Measurements from ENCODE around the gene FPR3. TPM values are rescaled to one million over a fixed set of nuclear protein-coding genes. Genes with fewer than 3 reads are reported as not detected.

FPR3 gene
- total RNA-seq, 2 experiments from 2014 or later = not detected

DNA sequence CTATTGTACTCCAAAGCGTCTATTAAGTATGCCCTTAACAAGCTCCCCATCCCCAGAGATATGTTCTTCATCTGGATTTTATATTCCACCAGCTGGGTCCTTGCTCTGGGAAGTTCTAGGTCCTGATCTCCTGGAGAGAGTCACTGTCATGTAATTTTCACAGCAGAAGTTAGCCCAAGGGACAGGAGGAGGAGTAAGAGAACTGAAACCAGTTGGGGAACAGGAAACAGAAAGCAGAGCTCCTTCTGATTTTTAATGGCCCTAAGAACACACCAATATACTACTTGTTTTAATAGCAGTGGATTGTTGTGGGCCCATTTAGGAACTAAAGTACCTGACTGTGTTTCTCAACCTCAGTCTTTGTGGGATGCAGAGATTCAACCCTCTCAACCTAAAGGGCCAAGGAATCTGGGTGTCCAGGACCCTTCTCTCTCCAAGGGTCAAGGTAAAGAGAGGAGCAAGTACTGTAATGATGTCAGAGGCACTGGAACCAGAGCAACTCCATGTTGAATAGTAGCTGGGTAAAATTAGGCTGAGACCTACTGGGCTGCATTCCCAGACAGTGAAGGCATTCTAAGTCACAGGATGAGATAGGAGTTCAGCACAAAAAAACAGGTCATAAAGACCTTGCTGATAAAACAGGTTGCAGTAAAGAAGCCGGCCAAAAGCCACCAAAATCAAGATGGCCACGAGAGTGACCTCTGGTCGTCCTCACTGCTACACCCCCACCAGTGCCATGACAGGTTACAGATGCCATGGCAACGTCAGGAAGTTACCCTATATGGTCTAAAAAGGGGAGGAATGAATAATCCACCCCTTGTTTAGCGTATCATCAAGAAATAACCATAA is 8.1 kb upstream of the FPR3 start:
- no peak for DNase-seq
- H3K36me3 Mint-ChIP-seq = no peaks in the 10 kb centered on the region
- no peak overlapping the region for H3K27ac Mint-ChIP-seq
- H3K27me3 Mint-ChIP-seq = peaks cover 6% of the 10 kb centered on the region
- CTCF ChIA-PET = interaction anchor here (1.7 kb wide), 1 partner anchor 9 kb away, joined by 6 read pairs; no protein-coding TSS in a partner anchor
- no peaks in the 10 kb centered on the region for H3K4me1 Mint-ChIP-seq (ENCODE audit: low read depth)
- peaks cover 5% of the 10 kb centered on the region for H3K9me3 Mint-ChIP-seq
- POLR2A ChIA-PET = no interaction called here
- H3K4me3 Mint-ChIP-seq = no peak overlapping the region
- intact Hi-C loops (cut with micrococcal nuclease) = no loop called here

DNA sequence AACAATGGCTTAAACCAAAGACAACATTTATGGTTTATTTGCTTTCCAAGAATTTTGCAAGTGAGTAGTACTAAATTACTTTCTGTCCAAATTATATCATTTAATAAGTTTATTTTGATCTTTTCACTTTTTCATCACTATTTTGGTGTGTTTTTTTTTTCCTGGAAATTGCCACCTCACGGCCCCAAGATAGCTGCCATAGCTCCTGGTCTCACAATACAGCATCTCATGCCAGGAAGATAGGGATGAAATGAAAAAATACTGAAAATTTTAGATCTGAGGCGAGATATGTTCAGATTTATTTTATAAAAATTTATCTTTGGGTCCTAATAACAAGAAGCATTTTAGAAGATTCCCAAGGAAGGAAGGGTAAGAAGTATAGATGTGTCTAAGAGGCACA is 6.9 kb upstream of the FPR3 start:
- ChIA-PET CTCF (no interaction called here), POLR2A (no interaction called here)
- intact Hi-C loops (cut with micrococcal nuclease) = no loop called here
- Mint-ChIP-seq H3K36me3 (no peaks in the 10 kb centered on the region), H3K27me3 (peaks cover 6% of the 10 kb centered on the region), H3K27ac (no peak overlapping the region), H3K4me3 (no peak overlapping the region), H3K4me1 (ENCODE audit: low read depth) (no peaks in the 10 kb centered on the region), H3K9me3 (peaks cover 9% of the 10 kb centered on the region)
- DNase-seq = no peak

DNA sequence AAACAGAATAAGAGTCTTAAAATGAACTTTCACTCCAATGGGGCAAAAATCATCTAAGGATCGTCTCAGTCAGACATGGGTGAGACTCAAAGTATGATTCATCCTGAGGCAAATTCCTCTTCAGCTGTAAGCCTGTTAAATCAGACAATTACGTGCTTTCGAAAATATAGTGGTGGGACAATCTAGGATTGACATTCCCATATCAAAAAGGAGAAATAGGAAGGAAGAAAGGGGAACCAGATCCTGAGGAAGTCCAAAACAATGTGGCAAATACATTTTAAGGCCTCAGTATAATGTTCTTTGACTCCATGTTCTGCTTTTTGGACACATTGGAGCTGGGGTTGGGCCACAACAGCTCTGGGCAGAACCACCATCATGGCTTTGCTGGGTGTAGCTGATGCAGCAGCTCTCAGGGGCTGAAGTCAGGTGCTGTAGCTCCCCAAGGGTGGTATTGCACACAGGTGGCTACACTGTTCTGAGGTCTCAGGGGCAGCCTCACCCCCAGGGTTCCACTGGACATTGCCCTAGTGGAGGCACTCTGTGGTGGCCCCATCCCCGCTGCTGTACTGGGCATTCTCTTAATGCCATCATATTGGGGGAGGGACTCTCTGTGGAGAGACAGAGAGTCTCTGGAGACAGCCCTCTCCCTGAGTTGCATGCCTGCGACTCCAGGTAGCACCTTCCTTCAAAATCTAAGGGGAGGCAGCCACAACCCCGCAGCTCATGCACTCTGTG is 5.7 kb upstream of the FPR3 start:
- no peak for DNase-seq
- ChIA-PET CTCF (no interaction called here), POLR2A (no interaction called here)
- H3K4me3 Mint-ChIP-seq = no peak overlapping the region
- H3K27me3 Mint-ChIP-seq = peaks cover 6% of the 10 kb centered on the region
- H3K9me3 Mint-ChIP-seq = peaks cover 9% of the 10 kb centered on the region
- H3K27ac Mint-ChIP-seq = no peak overlapping the region
- H3K36me3 Mint-ChIP-seq = no peaks in the 10 kb centered on the region
- no peaks in the 10 kb centered on the region for H3K4me1 Mint-ChIP-seq (ENCODE audit: low read depth)
- intact Hi-C loops (cut with micrococcal nuclease) = no loop called here

DNA sequence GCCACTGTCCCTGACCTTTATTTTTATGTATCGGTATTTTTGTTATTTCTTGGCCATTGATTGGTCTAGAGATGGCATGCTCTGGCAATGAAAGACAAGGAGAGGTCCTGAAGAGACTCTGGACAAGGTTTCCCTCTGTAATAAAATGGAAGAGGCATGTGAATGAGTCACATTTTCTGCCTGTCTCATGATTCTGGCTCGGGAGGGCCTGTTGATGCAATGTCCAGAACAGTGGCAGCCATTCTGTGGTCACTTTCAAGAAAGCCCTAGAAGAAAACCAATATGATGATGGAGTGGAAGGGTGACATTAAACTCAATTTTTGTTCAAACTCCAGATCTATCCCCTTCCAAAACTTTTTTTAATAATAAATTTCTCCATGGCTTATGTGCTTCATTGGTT is 2.0 kb upstream of the FPR3 start:
- intact Hi-C loops (cut with micrococcal nuclease) = no loop called here
- ChIA-PET CTCF (no interaction called here), POLR2A (no interaction called here)
- Mint-ChIP-seq H3K4me1 (ENCODE audit: low read depth) (no peaks in the 10 kb centered on the region), H3K9me3 (peaks cover 5% of the 10 kb centered on the region), H3K36me3 (no peaks in the 10 kb centered on the region), H3K4me3 (no peak overlapping the region), H3K27me3 (peaks cover 4% of the 10 kb centered on the region), H3K27ac (no peak overlapping the region)
- no peak for DNase-seq

DNA sequence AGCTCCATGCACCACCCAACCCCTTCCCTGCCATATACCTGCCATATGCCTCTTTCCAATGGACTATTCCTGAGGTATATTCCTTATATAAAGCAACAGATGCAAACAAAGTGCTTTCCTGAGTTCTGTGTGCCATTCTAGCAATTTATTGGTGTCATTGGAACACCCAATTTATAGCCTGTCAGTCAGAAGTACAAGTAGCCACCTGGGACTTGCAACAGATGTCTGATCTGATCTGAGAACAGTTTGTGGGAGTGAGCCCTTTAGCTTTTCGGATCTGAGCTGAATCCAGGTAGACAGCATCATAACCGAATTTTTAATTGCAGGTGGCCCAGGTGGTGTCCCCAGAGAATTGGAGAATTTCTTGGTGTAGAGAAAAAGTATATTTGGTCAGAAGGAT is 963 bp upstream of the FPR3 start:
- Mint-ChIP-seq H3K27me3 (peaks cover under 1% of the 10 kb centered on the region), H3K36me3 (no peaks in the 10 kb centered on the region), H3K9me3 (peaks cover 4% of the 10 kb centered on the region), H3K27ac (no peak overlapping the region), H3K4me3 (no peak overlapping the region), H3K4me1 (ENCODE audit: low read depth) (no peaks in the 10 kb centered on the region)
- CTCF ChIA-PET = no interaction called here
- DNase-seq = no peak
- POLR2A ChIA-PET = no interaction called here
- intact Hi-C loops (cut with micrococcal nuclease) = no loop called here

DNA sequence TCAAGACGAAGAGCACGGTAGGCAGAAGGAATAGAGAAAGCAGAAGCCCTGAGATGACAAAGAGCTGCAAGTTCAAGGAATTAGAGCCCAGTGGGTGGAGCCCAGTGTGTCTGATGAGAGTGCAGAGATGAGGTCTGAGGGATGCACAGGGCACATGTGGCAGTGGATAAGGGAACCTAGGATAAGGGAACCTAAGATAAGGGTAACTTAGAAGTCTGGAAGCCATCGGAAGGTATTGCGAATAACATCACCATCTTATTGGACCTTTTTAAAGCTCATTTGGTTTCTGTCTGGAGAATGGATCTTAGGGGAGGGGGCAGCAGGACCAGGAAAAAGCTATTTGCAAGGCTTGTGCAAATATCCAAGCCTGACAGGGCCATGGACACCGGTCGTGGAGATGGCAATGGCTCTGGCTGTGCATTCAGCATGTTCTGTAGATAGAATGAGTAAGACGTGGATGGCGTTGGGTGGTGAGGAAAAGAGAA is 1.3 kb downstream of the FPR3 start:
- no peaks in the 10 kb centered on the region for H3K4me1 Mint-ChIP-seq (ENCODE audit: low read depth)
- DNase-seq = no peak
- intact Hi-C loops (cut with micrococcal nuclease) = no loop called here
- H3K36me3 Mint-ChIP-seq = no peaks in the 10 kb centered on the region
- ChIA-PET CTCF (no interaction called here), POLR2A (no interaction called here)
- H3K27ac Mint-ChIP-seq = no peak overlapping the region
- H3K27me3 Mint-ChIP-seq = peaks cover 3% of the 10 kb centered on the region
- H3K4me3 Mint-ChIP-seq = no peak overlapping the region
- H3K9me3 Mint-ChIP-seq = peaks cover 4% of the 10 kb centered on the region

DNA sequence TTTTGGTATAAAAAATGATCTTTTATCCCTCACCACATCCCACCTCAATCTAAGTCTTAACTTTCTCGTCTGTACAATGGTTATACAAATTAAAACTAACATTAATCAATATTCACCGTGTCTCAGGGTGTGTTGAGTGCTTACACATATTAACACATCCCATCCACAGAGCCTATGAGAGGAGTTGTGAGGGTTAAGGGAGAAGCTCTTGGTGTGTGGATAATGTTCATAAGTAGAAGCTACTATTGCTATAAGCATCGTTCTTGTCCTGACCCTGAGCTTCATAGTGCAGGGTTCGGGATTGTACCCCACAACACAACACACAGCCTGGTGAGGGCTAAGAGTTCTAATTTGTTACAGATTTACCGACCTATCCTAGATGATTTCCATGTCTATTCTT is 2.5 kb downstream of the FPR3 start:
- DNase-seq = no peak
- ChIA-PET POLR2A (no interaction called here), CTCF (no interaction called here)
- Mint-ChIP-seq H3K9me3 (peaks cover 4% of the 10 kb centered on the region), H3K27me3 (peaks cover 3% of the 10 kb centered on the region), H3K4me3 (no peak overlapping the region), H3K36me3 (no peaks in the 10 kb centered on the region), H3K27ac (no peak overlapping the region), H3K4me1 (ENCODE audit: low read depth) (no peaks in the 10 kb centered on the region)
- intact Hi-C loops (cut with micrococcal nuclease) = no loop called here

DNA sequence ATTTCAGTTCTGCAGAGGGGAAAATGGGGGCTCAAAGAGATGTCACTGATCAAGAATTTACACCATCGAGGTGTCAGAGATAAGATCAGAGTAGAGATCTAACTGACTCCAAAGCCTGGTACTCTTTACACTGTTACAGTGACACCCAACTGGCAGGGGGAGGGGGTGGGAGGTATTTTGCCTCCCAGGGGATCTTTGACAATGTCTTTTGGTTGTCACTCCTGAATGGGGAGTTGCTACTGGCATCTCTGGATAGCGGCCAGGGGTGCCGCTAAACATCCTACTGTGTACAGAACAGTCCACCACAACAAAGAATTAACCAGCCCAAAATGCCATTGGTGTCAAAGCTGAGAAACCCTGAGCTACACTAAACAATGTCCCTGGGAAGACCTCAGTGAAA is 3.1 kb downstream of the FPR3 start:
- CTCF ChIA-PET = no interaction called here
- no peaks in the 10 kb centered on the region for H3K4me1 Mint-ChIP-seq (ENCODE audit: low read depth)
- peaks cover under 1% of the 10 kb centered on the region for H3K9me3 Mint-ChIP-seq
- peaks cover 3% of the 10 kb centered on the region for H3K27me3 Mint-ChIP-seq
- H3K27ac Mint-ChIP-seq = no peak overlapping the region
- no peaks in the 10 kb centered on the region for H3K36me3 Mint-ChIP-seq
- POLR2A ChIA-PET = no interaction called here
- H3K4me3 Mint-ChIP-seq = no peak overlapping the region
- no peak for DNase-seq
- intact Hi-C loops (cut with micrococcal nuclease) = no loop called here

DNA sequence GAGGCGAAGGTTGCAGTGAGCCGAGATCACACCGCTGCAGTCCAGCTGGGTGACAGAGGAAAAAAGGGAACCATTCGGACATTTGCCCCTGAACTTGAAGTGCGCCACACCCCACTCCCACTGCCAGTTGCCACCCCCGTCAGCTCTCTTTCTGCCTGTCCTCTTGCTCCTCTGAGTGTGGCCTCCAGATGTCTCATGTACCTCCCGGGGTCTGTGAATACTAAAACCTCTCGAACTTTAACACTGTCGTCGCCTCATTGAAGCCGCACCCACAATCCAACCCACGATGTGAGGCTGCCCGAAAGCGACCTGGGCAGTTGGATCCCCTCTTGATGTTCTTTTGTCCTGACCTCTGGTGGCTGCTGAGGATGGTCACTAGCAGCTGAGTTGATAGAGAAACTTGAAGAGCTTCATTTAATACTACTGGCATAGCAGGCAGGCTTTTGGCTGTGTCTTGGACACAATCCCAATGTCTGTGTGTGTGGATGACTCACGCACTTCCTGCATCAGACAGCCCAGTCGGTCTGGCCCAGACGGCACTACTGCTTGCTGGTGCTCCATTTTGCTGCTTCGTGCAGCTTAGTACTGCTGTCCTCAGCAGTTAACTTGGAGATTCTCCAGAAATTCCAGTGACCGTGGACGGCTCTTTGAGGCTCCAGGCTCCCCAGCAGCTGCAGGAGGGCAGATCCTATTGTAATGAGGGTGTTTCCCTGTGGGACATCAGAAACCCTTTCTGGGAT is 4.2 kb downstream of the FPR3 start:
- no peak overlapping the region for H3K27ac Mint-ChIP-seq
- peaks cover 4% of the 10 kb centered on the region for H3K9me3 Mint-ChIP-seq
- H3K27me3 Mint-ChIP-seq = peaks cover 3% of the 10 kb centered on the region
- H3K4me1 Mint-ChIP-seq (ENCODE audit: low read depth) = no peaks in the 10 kb centered on the region
- ChIA-PET POLR2A (no interaction called here), CTCF (no interaction called here)
- H3K36me3 Mint-ChIP-seq = no peaks in the 10 kb centered on the region
- intact Hi-C loops (cut with micrococcal nuclease) = no loop called here
- H3K4me3 Mint-ChIP-seq = no peak overlapping the region
- no peak for DNase-seq

DNA sequence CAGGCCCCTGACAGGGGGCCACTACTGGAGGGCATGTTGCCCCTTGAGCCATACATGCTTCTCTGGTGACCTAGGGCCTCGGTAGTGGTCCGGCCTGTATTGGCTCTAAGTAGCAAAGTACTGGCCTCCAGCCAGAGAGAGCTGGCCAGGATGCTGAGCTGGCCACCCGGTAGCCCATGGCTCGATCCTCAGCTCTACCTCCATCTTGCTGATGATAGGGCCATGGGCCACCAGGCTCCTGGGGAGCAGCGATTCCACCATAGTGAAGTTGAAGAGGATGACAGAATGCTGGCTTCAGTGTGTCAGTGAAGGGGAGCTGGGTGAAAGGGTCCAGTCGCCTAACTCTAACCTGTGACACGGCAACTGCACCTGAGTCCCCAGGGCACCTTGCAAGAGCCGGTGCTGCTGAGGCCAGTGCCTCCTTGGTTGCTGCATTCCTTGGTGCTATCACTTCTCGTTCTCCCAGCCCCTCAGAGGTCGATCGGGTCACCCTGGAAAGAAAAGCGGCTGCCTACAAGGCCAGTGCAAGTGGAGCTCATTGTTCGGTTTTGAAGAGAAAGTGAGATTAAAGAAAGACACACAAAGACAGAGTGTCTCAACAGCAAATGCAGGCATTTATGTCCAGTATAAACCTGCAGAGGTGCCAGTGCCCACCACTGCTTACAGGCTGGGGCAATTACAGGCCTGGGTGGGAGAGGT is 5.0 kb downstream of the FPR3 start:
- intact Hi-C loops (cut with micrococcal nuclease) = no loop called here
- H3K9me3 Mint-ChIP-seq = peaks cover 8% of the 10 kb centered on the region
- ChIA-PET CTCF (no interaction called here), POLR2A (no interaction called here)
- H3K36me3 Mint-ChIP-seq = no peaks in the 10 kb centered on the region
- DNase-seq = no peak
- H3K27ac Mint-ChIP-seq = no peak overlapping the region
- no peaks in the 10 kb centered on the region for H3K4me1 Mint-ChIP-seq (ENCODE audit: low read depth)
- H3K4me3 Mint-ChIP-seq = no peak overlapping the region
- H3K27me3 Mint-ChIP-seq = peaks cover 3% of the 10 kb centered on the region

DNA sequence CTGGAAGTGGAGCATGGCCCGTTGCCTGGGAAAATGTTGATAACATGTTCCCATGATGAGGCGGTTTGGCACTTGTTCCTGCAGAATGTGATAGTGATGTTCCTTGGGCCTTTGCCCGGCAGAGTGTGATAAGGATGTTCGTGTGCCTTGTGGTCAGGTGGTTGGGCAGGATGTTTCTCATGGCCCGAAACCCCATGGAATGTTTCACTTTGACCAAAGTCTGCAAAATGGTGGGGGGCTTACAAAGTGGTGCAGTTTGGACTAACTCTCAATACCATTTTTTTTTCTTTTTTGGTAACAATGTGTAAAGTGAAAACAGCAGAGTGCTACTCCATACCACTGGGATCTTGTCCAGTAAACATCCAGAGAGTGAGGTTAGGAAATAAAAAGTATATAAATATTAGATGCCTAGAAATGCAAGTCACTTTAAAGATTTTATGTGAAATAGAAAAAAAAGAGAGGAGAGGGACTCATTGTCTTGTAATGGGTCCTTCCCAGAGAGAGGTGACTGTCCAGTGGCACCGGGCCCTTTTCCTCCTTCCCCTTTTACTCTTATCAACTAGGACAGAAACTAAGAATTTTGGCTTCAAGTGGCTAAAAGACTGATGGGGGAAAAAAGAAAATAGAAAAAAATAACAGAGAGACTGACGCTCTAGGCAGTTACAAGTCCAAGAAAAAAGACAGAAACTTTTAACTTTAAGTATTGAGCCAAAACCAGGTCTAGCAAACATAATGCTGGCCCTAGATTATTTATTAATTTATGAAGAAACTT is 5.7 kb downstream of the FPR3 start:
- ChIA-PET POLR2A (no interaction called here), CTCF (no interaction called here)
- H3K27me3 Mint-ChIP-seq = peaks cover 3% of the 10 kb centered on the region
- H3K4me1 Mint-ChIP-seq (ENCODE audit: low read depth) = no peaks in the 10 kb centered on the region
- no peak overlapping the region for H3K4me3 Mint-ChIP-seq
- H3K9me3 Mint-ChIP-seq = peaks cover 10% of the 10 kb centered on the region
- intact Hi-C loops (cut with micrococcal nuclease) = no loop called here
- H3K27ac Mint-ChIP-seq = no peak overlapping the region
- DNase-seq = no peak
- no peaks in the 10 kb centered on the region for H3K36me3 Mint-ChIP-seq

Measured in activated CD4-positive, alpha-beta memory T cell treated with anti-CD3 and anti-CD28 coated beads for 36 hours (primary cell).